SJSA1 (cell line): ENCODE results near the gene EIF4G3. TPM values are rescaled to one million over a fixed set of nuclear protein-coding genes. Genes with fewer than 3 reads are reported as not detected.
"Not testable (repeated sequence)": the region's sequence is repeated elsewhere in the genome, so short reads cannot be mapped to it uniquely, and the experiment has no call there.

Experiments used
- DNase-seq, 2 experiments: peaks; one replicate each; pipeline ENCODE4 v3.0.0-alpha.2; 2015 to 2020; ENCODE audit warnings: low spot score in 2 of 2, low read depth in 1 of 2
- H3K27ac ChIP-seq: fragments of 250-450 bp; sonication (Bioruptor Pico); 2 replicates; pipeline ENCODE4 v1.5.1; 2020; ENCODE audit warnings: mild to moderate bottlenecking, moderate library complexity
- H3K27me3 ChIP-seq: fragments of 250-450 bp; sonication (Bioruptor Pico); replicated peaks from 2 replicates; pipeline ENCODE4 v1.5.1; 2020; ENCODE audit warnings: mild to moderate bottlenecking, moderate library complexity
- H3K36me3 ChIP-seq: fragments of 250-450 bp; sonication (Bioruptor Pico); 2 replicates; pipeline ENCODE4 v1.5.1; 2020; ENCODE audit warnings: mild to moderate bottlenecking
- H3K4me1 ChIP-seq: fragments of 250-450 bp; sonication (Bioruptor Pico); replicated peaks from 2 replicates; pipeline ENCODE4 v1.6.1; 2021; ENCODE audit warnings: mild to moderate bottlenecking
- H3K4me3 ChIP-seq: fragments of 250-450 bp; sonication (Bioruptor Pico); 2 replicates; pipeline ENCODE4 v1.5.1; 2020; ENCODE audit warnings: mild to moderate bottlenecking
- H3K9me3 ChIP-seq: fragments of 250-450 bp; sonication (Bioruptor Pico); replicated peaks from 2 replicates; pipeline ENCODE4 v1.5.1; 2020; ENCODE audit warnings: mild to moderate bottlenecking
- total RNA-seq: library from RNA; depleted of rRNA; stranded (reverse); fragments of >200 nt; shearing (Covaris generic); gene quantifications from 2 replicates; pipeline ENCODE4 v1.2.3, GENCODE V29; 2014

The EIF4G3 gene
- total RNA-seq, 1 experiment from 2014 or later: 30.2 TPM

DNA sequence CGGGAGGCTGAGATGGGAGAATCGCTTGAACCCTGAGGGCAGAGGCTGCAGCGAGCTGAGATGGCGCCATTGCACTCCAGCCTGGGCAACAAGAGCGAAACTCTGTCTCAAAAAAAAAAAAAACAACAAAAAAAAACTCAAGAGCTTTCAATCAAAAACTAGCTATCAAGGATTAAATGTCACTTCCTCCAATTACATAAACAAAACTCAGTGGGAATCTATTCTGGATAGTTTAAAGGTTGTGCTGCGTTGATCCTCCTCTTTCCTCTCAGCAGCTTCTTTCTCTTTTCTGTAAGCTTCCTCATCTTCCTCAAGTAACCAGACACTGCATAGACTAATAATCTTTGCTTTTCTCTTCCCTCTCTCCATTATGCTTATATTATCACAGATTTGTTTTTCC is 20.7 kb downstream of the EIF4G3 start:
- Histone ChIP-seq H3K4me1 (peaks cover 17% of the 10 kb centered on the region), H3K36me3 (peaks cover 14% of the 10 kb centered on the region), H3K9me3 (no peaks in the 10 kb centered on the region), H3K27ac (no peak overlapping the region), H3K27me3 (no peaks in the 10 kb centered on the region), H3K4me3 (no peak overlapping the region)
- no peak for DNase-seq

GRCh38 chr1:21154717-21155116 is 22.0 kb downstream of the EIF4G3 start:
- H3K9me3 ChIP-seq: no peaks in the 10 kb centered on the region
- H3K4me3 ChIP-seq: no peak overlapping the region
- H3K27me3 ChIP-seq: no peaks in the 10 kb centered on the region
- DNase-seq: no peak
- peaks cover 30% of the 10 kb centered on the region for H3K4me1 ChIP-seq
- H3K27ac ChIP-seq: no peak overlapping the region
- peaks cover 6% of the 10 kb centered on the region for H3K36me3 ChIP-seq

DNA sequence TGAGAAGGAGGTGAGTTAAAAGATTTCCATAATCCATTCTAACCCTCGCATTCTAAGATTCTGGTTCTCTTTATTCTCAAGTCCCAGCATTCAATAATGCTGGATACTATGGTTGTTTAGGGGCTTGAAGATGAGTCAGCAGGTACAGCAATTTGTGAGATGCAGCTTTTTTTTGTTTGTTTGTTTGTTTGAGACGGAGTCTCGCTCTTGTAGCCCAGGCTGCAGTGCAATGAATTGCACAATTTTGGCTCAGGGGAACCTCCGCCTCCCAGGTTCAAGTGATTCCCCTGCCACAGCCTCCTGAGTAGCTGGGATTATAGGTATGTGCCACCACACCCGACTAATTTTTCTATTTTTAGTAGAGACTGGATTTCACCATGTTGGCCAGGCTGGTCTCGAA is 23.3 kb downstream of the EIF4G3 start:
- H3K4me1 ChIP-seq: peaks cover 36% of the 10 kb centered on the region
- no peaks in the 10 kb centered on the region; the same call in 1 of the 2 replicates for H3K36me3 ChIP-seq
- H3K27ac ChIP-seq: no peak overlapping the region
- no peaks in the 10 kb centered on the region for H3K9me3 ChIP-seq
- no peak for DNase-seq
- no peak overlapping the region for H3K4me3 ChIP-seq
- H3K27me3 ChIP-seq: no peaks in the 10 kb centered on the region

- Histone ChIP-seq H3K27me3 (no peaks in the 10 kb centered on the region), H3K4me1 (peaks cover 36% of the 10 kb centered on the region), H3K36me3 (peaks cover 3% of the 10 kb centered on the region; the same call in 1 of the 2 replicates), H3K4me3 (no peak overlapping the region), H3K27ac (no peak overlapping the region), H3K9me3 (no peaks in the 10 kb centered on the region)
- no peak for DNase-seq
Measured at GRCh38 chr1:21152423-21153100, 24.1 kb downstream of the EIF4G3 start.

- Histone ChIP-seq H3K4me3 (no peak overlapping the region), H3K27ac (peak overlapping the region; percentile 94), H3K36me3 (peaks cover 3% of the 10 kb centered on the region; the same call in 1 of the 2 replicates), H3K27me3 (no peaks in the 10 kb centered on the region), H3K9me3 (no peaks in the 10 kb centered on the region), H3K4me1 (peaks cover 36% of the 10 kb centered on the region)
- peak; percentile 89 to 90 for DNase-seq
Measured at GRCh38 chr1:21149855-21150432, 26.8 kb downstream of the EIF4G3 start.

DNA sequence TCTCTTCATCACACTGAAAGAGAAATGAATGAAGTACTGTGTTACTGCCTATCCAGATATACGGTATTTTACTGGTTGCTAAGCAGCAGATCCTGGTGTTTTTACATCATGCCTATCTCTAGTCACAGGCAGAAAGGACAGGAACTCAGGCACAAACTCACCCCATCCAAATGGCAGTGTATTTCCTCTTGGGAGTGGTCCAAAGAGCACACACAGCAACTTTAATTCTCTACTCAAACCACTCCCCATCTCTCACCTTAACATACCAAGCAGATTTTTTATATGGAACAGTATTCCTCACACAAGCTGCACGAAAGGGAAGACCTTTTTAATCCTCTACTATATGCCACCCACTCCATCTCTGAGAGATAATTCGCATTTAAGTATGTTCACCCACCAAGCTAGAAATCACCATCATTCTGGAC is 27.3 kb downstream of the EIF4G3 start:
- Histone ChIP-seq H3K4me1 (peaks cover 36% of the 10 kb centered on the region), H3K36me3 (peaks cover 3% of the 10 kb centered on the region; the same call in 1 of the 2 replicates), H3K9me3 (no peaks in the 10 kb centered on the region), H3K27ac (peak overlapping the region; percentile 94), H3K4me3 (no peak overlapping the region), H3K27me3 (no peaks in the 10 kb centered on the region)
- DNase-seq: no peak

- peaks cover 3% of the 10 kb centered on the region; the same call in 1 of the 2 replicates for H3K36me3 ChIP-seq
- H3K9me3 ChIP-seq: no peaks in the 10 kb centered on the region
- no peaks in the 10 kb centered on the region for H3K27me3 ChIP-seq
- H3K27ac ChIP-seq: no peak overlapping the region
- H3K4me3 ChIP-seq: no peak overlapping the region
- H3K4me1 ChIP-seq: no peaks in the 10 kb centered on the region
- no peak for DNase-seq
Measured at GRCh38 chr1:21143752-21144151, 32.9 kb downstream of the EIF4G3 start.

DNA sequence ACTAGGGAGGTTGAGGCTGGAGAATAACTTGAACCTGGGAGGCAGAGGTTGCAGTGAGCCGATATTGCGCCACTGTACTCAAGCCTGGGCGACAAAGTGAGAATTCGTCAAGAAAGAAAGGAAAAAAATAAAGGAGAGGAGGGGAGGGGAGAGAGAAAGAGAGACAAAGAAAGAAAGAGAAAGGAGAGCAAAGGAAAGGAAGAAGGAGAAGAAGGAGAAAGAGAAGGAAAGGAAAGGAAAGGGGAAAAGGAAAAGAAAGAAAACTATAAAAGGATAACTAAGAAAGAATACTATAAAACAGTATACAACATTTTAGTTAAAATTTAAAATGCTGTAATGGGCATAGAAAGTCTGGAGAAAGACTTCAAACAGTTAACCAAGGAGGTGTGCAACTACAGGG is 33.6 kb downstream of the EIF4G3 start:
- Histone ChIP-seq H3K27ac (no peak overlapping the region), H3K4me3 (no peak overlapping the region), H3K36me3 (peaks cover 3% of the 10 kb centered on the region; the same call in 1 of the 2 replicates), H3K27me3 (no peaks in the 10 kb centered on the region), H3K4me1 (no peaks in the 10 kb centered on the region), H3K9me3 (no peaks in the 10 kb centered on the region)
- DNase-seq: no peak

DNA sequence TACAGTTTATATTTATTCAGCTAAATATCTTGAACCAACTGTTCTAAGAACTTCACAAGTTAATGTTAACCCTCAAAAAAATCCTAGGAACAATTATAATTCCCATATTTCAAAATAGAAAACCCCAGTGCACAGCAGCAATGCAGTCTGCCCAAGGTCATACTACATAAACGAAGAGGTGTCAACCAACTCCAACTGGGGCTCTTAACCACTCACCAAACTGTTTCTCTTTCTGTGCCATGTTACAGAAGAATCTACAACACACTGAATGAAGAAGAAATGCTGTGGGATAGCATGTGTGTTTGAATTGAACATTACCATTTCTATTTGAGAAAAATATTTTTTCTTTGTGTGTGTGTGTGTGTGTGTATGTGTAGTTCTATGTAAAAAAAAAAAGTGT is 35.7 kb downstream of the EIF4G3 start:
- Histone ChIP-seq H3K27ac (no peak overlapping the region), H3K9me3 (no peaks in the 10 kb centered on the region), H3K27me3 (no peaks in the 10 kb centered on the region), H3K4me1 (no peaks in the 10 kb centered on the region), H3K4me3 (no peak overlapping the region), H3K36me3 (peaks cover 3% of the 10 kb centered on the region; the same call in 1 of the 2 replicates)
- DNase-seq: no peak

- H3K27me3 ChIP-seq: no peaks in the 10 kb centered on the region
- H3K36me3 ChIP-seq: peaks cover 8% of the 10 kb centered on the region
- no peaks in the 10 kb centered on the region for H3K4me1 ChIP-seq
- DNase-seq: no peak
- H3K27ac ChIP-seq: no peak overlapping the region
- no peak overlapping the region for H3K4me3 ChIP-seq
- no peaks in the 10 kb centered on the region for H3K9me3 ChIP-seq
Measured at GRCh38 chr1:21139601-21140000, 37.1 kb downstream of the EIF4G3 start.

DNA sequence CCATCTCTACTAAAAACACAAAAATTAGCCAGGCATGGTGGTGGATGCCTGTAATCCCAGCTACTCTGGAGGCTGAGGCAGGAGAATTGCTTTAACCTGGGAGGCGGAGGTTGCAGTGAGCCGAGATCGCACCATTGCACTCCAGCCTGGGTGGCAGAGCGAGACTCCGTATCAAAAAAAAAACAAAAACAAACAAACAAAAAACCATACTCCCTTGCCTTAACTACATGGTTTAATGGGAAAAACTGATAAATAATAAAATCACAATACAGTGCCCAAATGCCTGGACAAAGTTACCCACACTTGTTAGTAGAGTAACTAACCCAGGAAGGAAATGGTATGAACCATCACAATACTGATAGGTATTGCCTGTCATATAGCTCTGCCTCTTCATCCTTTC is 40.4 kb downstream of the EIF4G3 start:
- H3K36me3 ChIP-seq, H3K27ac ChIP-seq, H3K27me3 ChIP-seq, DNase-seq, H3K4me3 ChIP-seq, H3K4me1 ChIP-seq, H3K9me3 ChIP-seq: not testable (repeated sequence)

- no peak for DNase-seq
- H3K4me3 ChIP-seq: no peak overlapping the region
- H3K27ac ChIP-seq: no peak overlapping the region
- H3K4me1 ChIP-seq: no peaks in the 10 kb centered on the region
- peaks cover 4% of the 10 kb centered on the region; the same call in 1 of the 2 replicates for H3K36me3 ChIP-seq
- no peaks in the 10 kb centered on the region for H3K27me3 ChIP-seq
- no peaks in the 10 kb centered on the region for H3K9me3 ChIP-seq
Measured at GRCh38 chr1:21131200-21131599, 45.5 kb downstream of the EIF4G3 start.

DNA sequence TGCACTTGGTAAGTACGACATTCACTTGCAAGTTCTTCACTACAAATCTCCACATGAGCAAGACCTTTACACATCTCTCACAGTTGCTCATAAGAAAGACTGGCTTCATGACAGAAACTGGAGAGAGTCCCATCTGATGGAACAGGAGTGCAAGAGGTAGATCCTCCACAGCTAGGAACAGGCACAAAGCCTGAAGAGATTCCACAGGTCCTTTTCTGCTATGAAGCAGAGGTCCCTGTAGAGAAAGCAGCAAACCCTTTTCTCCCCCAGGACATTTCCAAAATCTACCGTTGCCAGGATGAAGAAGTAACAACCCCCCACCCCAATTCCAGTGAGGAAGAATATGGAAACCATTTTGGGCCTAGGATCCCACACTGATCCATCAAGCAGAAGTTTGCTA is 47.3 kb downstream of the EIF4G3 start:
- no peaks in the 10 kb centered on the region for H3K36me3 ChIP-seq
- no peaks in the 10 kb centered on the region for H3K27me3 ChIP-seq
- no peak overlapping the region for H3K27ac ChIP-seq
- H3K9me3 ChIP-seq: no peaks in the 10 kb centered on the region
- peaks cover 10% of the 10 kb centered on the region for H3K4me1 ChIP-seq
- DNase-seq: no peak
- H3K4me3 ChIP-seq: no peak overlapping the region

DNA sequence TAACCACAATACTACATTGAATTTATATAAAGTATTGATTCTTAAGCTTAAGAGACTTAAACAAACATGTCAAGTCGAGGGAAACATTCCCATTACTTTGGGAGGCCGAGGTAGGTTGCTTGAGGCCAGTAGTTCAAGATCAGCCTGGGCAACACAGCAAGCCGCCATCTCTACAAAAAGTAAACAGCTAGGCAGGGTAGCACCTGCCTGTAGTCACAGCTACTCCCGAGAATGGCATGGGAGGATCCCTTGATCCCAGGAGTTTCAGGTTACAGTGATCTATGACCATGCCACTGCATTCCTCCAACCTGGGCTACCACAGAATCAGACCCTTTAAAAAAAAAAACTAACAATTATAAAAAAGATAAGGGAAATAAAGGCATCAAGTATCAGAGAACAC is 50.4 kb downstream of the EIF4G3 start:
- DNase-seq: no peak

More for the DNA sequence above, 50.4 kb downstream of the EIF4G3 start:
- Histone ChIP-seq H3K4me3 (no peak overlapping the region), H3K27me3 (no peaks in the 10 kb centered on the region), H3K27ac (no peak overlapping the region), H3K4me1 (peaks cover 39% of the 10 kb centered on the region), H3K9me3 (no peaks in the 10 kb centered on the region), H3K36me3 (no peaks in the 10 kb centered on the region)
